ENCODE results near the gene MICAL2.

Gene MICAL2

GRCh38 chr11:12235553-12235946, 125.2 kb downstream of the MICAL2 start:
- no peak for DNase-seq

DNA sequence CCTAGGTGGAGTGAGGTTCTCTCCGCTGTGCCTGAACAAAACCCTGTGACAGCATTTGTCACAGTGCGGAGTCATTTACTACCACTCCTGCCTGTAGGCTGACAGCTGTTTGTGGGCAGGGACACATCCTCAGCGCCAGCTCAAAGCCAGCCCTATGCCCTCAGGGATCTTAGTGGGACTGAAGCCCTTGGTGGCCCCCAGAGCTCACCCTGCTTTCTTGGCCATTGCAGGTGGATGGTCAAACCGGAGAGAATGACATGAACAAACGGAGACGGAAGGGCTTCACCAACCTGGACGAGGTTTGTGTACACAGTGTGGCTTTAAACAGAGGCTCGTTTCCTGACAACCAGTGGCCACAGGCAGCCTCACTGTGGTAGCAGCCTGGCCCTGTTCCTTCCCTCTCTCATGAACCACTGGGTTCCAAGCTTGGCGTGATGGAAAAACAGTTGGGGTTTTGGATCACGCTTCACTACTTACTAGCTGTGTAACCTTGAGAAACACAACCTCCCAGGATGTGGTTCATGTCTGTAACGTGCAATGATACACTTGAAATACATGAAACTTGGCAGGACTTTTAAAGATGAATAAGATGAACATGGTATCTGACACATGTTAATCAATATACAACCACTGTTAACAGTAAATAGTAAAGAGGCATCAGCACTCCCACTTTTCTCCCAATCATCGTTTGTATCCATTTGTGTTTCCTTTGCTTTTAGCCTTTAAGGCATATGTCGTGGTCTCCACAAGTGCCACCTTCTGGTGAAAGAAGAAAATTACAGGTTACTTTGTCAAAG, 125.8 kb downstream of the MICAL2 start:
- no peak for DNase-seq

- no peak for DNase-seq
Measured at GRCh38 chr11:12236744-12237101, 126.3 kb downstream of the MICAL2 start.

DNA sequence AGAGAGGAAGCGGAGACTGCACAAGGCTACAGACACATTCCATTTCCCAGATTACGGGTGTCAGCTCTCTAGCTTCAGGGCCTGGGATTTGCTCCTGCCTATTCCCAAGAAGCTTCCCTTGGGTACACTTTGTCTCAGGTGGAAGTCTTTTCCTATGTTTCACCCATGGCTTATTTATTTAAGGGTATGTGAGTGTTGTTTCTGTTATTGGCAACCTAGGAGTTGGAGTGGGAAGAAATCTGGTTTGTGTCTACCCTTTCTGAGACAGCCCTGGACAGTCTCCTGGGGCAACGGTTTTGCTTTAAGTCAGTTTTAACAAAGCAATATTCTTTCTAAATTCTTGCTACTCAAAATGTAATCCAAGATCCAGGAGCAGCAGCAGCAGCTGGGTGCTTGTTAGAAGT, 127.0 kb downstream of the MICAL2 start:
- no peak for DNase-seq

DNA sequence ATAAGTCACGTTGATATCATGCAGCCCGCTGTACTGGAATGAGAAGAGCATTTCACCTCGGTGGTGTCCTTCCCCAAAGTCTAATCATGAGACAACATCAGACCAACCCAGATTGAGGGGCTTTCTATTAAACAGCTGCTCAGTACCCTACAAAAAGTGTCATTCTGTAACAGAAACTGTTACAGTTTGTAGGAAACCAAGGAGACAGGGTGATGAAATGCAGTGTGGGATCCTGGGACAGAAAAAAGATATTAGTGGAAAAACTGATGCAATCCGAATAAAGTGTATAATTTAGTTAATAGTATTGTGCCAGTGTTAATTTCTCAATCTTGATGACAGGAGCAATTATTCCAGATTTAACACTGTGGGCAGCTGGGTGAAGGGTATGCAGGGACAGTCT, 128.0 kb downstream of the MICAL2 start:
- no peak for DNase-seq

DNA sequence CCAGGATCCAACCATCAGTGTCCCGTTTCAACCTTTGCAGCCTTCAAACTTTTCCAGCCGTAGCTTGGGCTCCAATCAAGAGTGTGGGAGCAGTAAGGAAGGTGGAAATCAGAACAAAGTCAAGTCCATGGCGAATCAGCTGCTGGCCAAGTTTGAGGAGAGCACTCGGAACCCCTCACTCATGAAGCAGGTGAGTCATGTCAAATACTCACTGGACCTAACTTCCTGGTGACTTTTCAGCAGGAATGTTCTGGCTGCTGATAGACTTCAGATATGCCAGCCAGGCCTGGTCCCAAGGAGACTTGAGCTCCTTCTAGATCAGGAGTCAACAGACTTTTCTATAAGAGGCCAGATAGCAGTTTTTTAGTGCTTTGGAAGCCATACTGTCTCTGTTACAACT, 129.0 kb downstream of the MICAL2 start:
- DNase-seq: no peak

- no peak for DNase-seq
Measured at GRCh38 chr11:12239804-12240371, 129.5 kb downstream of the MICAL2 start.

DNA sequence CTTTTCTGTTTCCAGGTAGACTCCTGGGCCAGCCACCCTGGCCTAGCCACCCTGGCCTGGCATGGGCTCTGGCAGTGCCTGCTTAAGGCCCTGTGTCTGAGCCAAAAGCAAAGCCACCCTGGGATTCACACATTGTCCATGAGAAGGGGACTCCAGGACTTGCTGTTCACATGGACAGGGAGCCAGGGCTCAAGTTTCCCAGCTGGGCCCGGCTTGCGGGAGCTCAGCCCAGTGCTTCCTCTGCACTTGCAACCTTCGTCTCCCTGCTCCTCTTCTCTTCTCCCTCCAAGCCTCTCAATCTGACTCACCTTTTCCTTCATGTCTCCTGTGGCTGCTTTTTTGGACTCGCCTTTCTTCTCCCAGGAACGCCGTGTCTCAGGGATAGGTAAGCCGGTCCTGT, 130.3 kb downstream of the MICAL2 start:
- no peak for DNase-seq

- no peak for DNase-seq
Measured at GRCh38 chr11:12241401-12241800, 131.0 kb downstream of the MICAL2 start.

GRCh38 chr11:12241971-12242672, 131.7 kb downstream of the MICAL2 start:
- no peak for DNase-seq

- no peak for DNase-seq
Measured at GRCh38 chr11:12242966-12243365, 132.6 kb downstream of the MICAL2 start.

- DNase-seq: no peak
Measured at GRCh38 chr11:12243486-12243885, 133.1 kb downstream of the MICAL2 start.

GRCh38 chr11:12243911-12244550, 133.6 kb downstream of the MICAL2 start:
- no peak for DNase-seq

- DNase-seq: no peak
Measured at GRCh38 chr11:12245091-12245490, 134.7 kb downstream of the MICAL2 start.

DNA sequence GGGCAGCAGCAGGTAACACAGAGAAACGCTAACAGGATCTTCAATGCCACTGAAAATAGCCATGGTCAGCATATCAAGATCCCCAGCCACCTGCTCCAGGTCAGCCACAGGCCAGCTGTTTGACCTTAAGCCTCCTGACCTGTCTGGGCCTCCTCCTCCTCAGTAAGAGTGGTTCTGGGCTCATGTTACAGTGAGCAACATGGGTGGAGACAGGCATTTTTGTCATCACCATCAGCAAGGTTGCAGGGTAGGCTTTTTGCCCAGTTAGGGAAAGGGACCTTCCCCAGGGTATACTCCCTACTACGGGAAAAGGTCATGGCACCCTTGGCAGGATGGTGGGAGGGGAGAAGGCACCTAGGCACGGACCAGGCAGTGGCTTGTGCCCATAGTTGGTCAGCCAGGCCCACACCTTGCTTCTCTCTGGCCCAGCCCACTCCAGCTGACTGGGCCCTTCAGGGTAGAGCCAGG, 135.2 kb downstream of the MICAL2 start:
- DNase-seq: no peak

DNA sequence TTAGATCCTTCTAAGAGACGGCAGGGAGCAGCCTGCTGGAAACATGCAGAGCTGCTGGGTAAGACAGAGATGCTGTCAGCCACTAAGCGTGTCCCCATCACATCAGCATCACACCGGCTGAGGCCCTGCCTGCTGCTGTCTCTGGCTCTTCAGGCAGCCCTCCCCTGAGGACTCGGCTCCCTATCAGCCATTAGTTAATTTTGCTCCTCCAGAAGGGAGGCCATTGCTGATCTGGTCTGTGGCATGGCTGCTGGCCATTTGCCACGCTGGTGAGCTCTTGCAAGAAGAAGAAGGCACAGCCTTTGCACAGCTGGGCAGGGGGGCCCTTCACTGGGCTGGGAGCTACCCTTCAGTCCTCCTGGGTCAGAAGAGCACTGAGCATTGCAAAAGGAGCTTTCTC, 135.8 kb downstream of the MICAL2 start:
- no peak for DNase-seq

GRCh38 chr11:12246989-12247388, 136.6 kb downstream of the MICAL2 start:
- no peak for DNase-seq

GRCh38 chr11:12247543-12248254, 137.3 kb downstream of the MICAL2 start:
- no peak for DNase-seq

- DNase-seq: no peak
Measured at GRCh38 chr11:12248330-12248729, 137.9 kb downstream of the MICAL2 start.

- DNase-seq: peak; percentile 34
Measured at GRCh38 chr11:12249590-12250260, 139.3 kb downstream of the MICAL2 start.

GRCh38 chr11:12251666-12252560, 141.5 kb downstream of the MICAL2 start:
- no peak for DNase-seq

Measured in NCI-H1436 treated with DMSO at 0.1 percent for 48 hours (cell line).